GM12878 (cell line): ENCODE measurements around the gene HK1. TPM values are rescaled to one million over a fixed set of nuclear protein-coding genes. Genes with fewer than 3 reads are reported as not detected.

Source experiments
- ATAC-seq: fragments of 200-7000 bp; cut with Tn5 transposase; 3 replicates; pipeline ENCODE4 v1.9.1; 2020; ENCODE audit warnings: mild to moderate bottlenecking, moderate library complexity
- BruUV-seq: library from RNA; stranded (reverse); fragments of 400-500 nt; replicated peaks from 2 replicates; lab custom pipeline; 2021; lab: Mats Ljungman, UMichigan
- CTCF ChIA-PET: fragments of 300-600 bp; sonication (Branson Sonifier 250); formaldehyde crosslinking; extraction: SDS; loops from one replicate; lab custom pipeline; 2021; ENCODE audit warnings: inconsistent platforms; lab: Yijun Ruan, JAX
- POLR2A ChIA-PET: fragments of 350-600 bp; formaldehyde crosslinking; extraction: SDS; loops from one replicate; lab custom pipeline; 2021; ENCODE audit warnings: inconsistent platforms; lab: Charles Lee
- RAD21 ChIA-PET: fragments of 300-600 bp; sonication (Branson Sonifier 250); formaldehyde crosslinking; loops from one replicate; lab custom pipeline; 2023; ENCODE audit warnings: antibody characterized with exemption; ENCODE audit not compliant: unreplicated experiment; lab: Charles Lee
- SMC1A ChIA-PET: fragments of 300-600 bp; sonication (Branson Sonifier 250); formaldehyde crosslinking; loops from one replicate; lab custom pipeline; 2023; ENCODE audit not compliant: unreplicated experiment, uncharacterized antibody; lab: Charles Lee
- DNase-seq: peaks from one replicate; pipeline ENCODE4 v3.0.0-alpha.2; 2011; ENCODE audit warnings: low read depth, low spot score
- FAIRE-seq: peaks from 3 replicates; lab custom pipeline; 2011; peaks lifted over from hg19 to GRCh38; lab: Jason Lieb, UNC
- H2AFZ ChIP-seq: 2 replicates; pipeline ENCODE4 v1.6.0; 2011; ENCODE audit warnings: low read depth, low read length, control low read depth; ENCODE audit not compliant: control insufficient read depth
- H3K27ac ChIP-seq: 2 replicates; pipeline ENCODE4 v1.5.1; 2011; ENCODE audit warnings: control low read depth; ENCODE audit not compliant: control insufficient read depth, insufficient read depth
- H3K27me3 ChIP-seq, 2 experiments: replicated peaks in 1 of 2; 2 replicates each; pipeline versions ENCODE4 v1.6.0 to v1.6.1; 2011; ENCODE audit warnings: low read length in 1 of 2; ENCODE audit not compliant: control insufficient read depth in 2 of 2, insufficient read depth in 2 of 2
- H3K36me3 ChIP-seq, 2 experiments: 2 replicates each; pipeline ENCODE4 v1.5.1; 2011; ENCODE audit warnings: low read length in 1 of 2; ENCODE audit not compliant: control insufficient read depth in 2 of 2, insufficient read depth in 2 of 2
- H3K4me1 ChIP-seq: 2 replicates; pipeline ENCODE4 v1.6.1; 2011; ENCODE audit warnings: mild to moderate bottlenecking, low read length, moderate library complexity, mixed read lengths; ENCODE audit not compliant: control insufficient read depth, insufficient read depth
- H3K4me2 ChIP-seq: 2 replicates; pipeline ENCODE4 v1.6.0; 2011; ENCODE audit warnings: control low read depth; ENCODE audit not compliant: control insufficient read depth, insufficient read depth
- H3K4me3 ChIP-seq: fragments of 200-600 bp; sonication (generic); 2 replicates; pipeline ENCODE4 v1.5.1; 2016
- H3K79me2 ChIP-seq: 2 replicates; pipeline ENCODE4 v1.6.0; 2011; ENCODE audit warnings: low read length; ENCODE audit not compliant: control insufficient read depth, insufficient read depth
- H3K9ac ChIP-seq: 2 replicates; pipeline ENCODE4 v1.8.0; 2011; ENCODE audit warnings: low read length, control low read depth, mixed read lengths; ENCODE audit not compliant: control insufficient read depth, insufficient read depth
- H3K9me3 ChIP-seq: replicated peaks from 3 replicates; pipeline ENCODE4 v1.5.1; 2011; ENCODE audit warnings: mild to moderate bottlenecking, low read length; ENCODE audit not compliant: control insufficient read depth, insufficient read depth
- H4K20me1 ChIP-seq: 2 replicates; pipeline ENCODE4 v1.6.0; 2011; ENCODE audit not compliant: control insufficient read depth, insufficient read depth
- CHD4 ChIP-seq: fragments of 200-600 bp; sonication (generic); IDR thresholded peaks from 2 replicates; pipeline ENCODE4 v1.6.1; 2016; ENCODE audit warnings: mild to moderate bottlenecking
- EED ChIP-seq: sonication (generic); IDR thresholded peaks from 2 replicates; pipeline ENCODE4 v1.6.1; 2016; ENCODE audit warnings: antibody characterized with exemption, low read depth
- HDAC2 ChIP-seq: fragments of 200-600 bp; sonication (generic); IDR thresholded peaks from 2 replicates; pipeline ENCODE4 v1.6.1; 2017
- HDGF ChIP-seq: fragments of 450-650 bp; IDR thresholded peaks from 2 replicates; pipeline ENCODE4 v1.6.1; 2016; ENCODE audit warnings: antibody characterized with exemption
- MEF2B ChIP-seq: fragments of 450-650 bp; IDR thresholded peaks from 2 replicates; pipeline ENCODE4 v1.6.1; 2018; ENCODE audit warnings: mild to moderate bottlenecking, moderate library complexity; ENCODE audit not compliant: partially characterized antibody, poor library complexity, severe bottlenecking
- NFXL1 ChIP-seq: fragments of 450-650 bp; IDR thresholded peaks from 2 replicates; pipeline ENCODE4 v1.6.1; 2017; ENCODE audit warnings: antibody characterized with exemption, mild to moderate bottlenecking, borderline replicate concordance
- NR2C1 ChIP-seq: fragments of 450-650 bp; IDR thresholded peaks from 2 replicates; pipeline ENCODE4 v1.6.1; 2017; ENCODE audit warnings: antibody characterized with exemption, mild to moderate bottlenecking, moderate library complexity
- POLR2AphosphoS5 ChIP-seq: IDR thresholded peaks from 2 replicates; pipeline ENCODE4 v1.6.1; 2011; ENCODE audit warnings: mild to moderate bottlenecking, low read length, inconsistent platforms
- POU2F2 ChIP-seq: IDR thresholded peaks from 3 replicates; pipeline ENCODE4 v1.6.1; 2011; ENCODE audit warnings: low read depth, mild to moderate bottlenecking, low read length, borderline replicate concordance
- whole genome bisulfite sequencing: methylation state at CpG from one replicate; pipeline ENCODE4 v1.1.6; 2016; ENCODE audit warnings: low lambda C conversion rate; ENCODE audit not compliant: insufficient replicate concordance, insufficient coverage; ENCODE audit errors: missing lambda C conversion rate; 5-methylcytosine and 5-hydroxymethylcytosine counted together
- in situ Hi-C: fragments of 300-500 bp; cut with MboI; formaldehyde crosslinking; loops from 9 replicates; pipeline ENCODE4 v1.14.3; 2018; ENCODE audit warnings: mixed read lengths
- intact Hi-C: fragments of 100-400 bp; cut with micrococcal nuclease; formaldehyde crosslinking; loops from one replicate; pipeline ENCODE4 v1.14.2; 2022; ENCODE audit not compliant: unreplicated experiment
- polyA plus RNA-seq, 11 experiments: library from polyadenylated mRNA; depleted of rRNA in 4 of 11; unstranded in 6 of 11; stranded (reverse) in 5 of 11; fragments of >200 nt; fragmentation: Nextera tagmentation in 4 of 11; fragmentation: Illumina TruSeq in 1 of 11; extraction: Ambion mirVana in 4 of 11; extraction: Trizol in 1 of 11; gene quantifications; 1 replicate in 1 of 11; 2 replicates in 10 of 11; pipeline versions ENCODE4 v1.2.1 to v1.2.3, GENCODE V29; 2011 to 2016; ENCODE audit warnings: inconsistent platforms in 2 of 11, missing spikeins in 2 of 11, low read depth in 1 of 11
- total RNA-seq, 4 experiments: library from RNA; depleted of rRNA in 3 of 4; stranded (reverse); fragments of >200 nt in 3 of 4; fragmentation: Illumina TruSeq in 1 of 4; extraction: Trizol in 1 of 4; gene quantifications; 2 replicates each; pipeline versions ENCODE4 v1.2.1 to v1.2.3, GENCODE V29; 2013 to 2021
- TF ChIP-seq, protein P1 (sequence below): fragments of 450-650 bp; IDR thresholded peaks from 2 replicates; pipeline ENCODE4 v1.6.1; 2016; ENCODE audit warnings: mild to moderate bottlenecking, moderate library complexity, borderline replicate concordance
- TF ChIP-seq, protein P2 (sequence below): fragments of 450-650 bp; formaldehyde crosslinking; IDR thresholded peaks from 2 replicates; pipeline ENCODE4 v1.4.0; 2022; ENCODE audit warnings: mild to moderate bottlenecking, moderate library complexity

Gene HK1
- total and polyA plus RNA-seq, 10 of the 15 experiments (the other 5 are each of a cell fraction or from before 2014, with no cell fraction given): 3.4 to 77.3 (median 46.6) TPM

DNA sequence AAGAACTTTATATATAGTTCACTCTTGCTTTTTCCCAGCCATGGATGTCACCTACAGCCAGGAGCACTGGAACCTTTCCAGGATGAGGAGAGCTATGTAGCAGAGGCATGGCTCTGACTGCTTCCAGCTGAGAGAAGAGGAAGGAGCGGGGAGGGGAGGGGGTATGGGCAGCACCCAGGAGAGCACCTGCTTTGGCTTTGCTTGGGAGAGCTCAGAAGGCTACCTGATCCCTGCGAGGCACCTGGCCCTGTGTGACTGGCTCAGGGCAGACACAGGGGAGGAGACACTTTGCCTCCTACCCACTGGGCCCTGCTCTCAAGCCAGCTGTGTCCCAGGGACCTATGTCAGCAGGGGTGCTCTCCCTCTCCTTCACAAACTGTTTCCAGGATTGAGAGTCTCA lies 67.1 kb downstream of the HK1 start:
- no peak overlapping the region for H2AFZ ChIP-seq
- no peaks in the 10 kb centered on the region for H3K27me3 ChIP-seq
- BruUV-seq: no TSS peak
- H3K27ac ChIP-seq: no peak overlapping the region
- no peak overlapping the region for H3K9ac ChIP-seq
- intact Hi-C loops (no loop called here), in situ Hi-C loops (no loop called here)
- peaks cover 24% of the 10 kb centered on the region for H3K4me1 ChIP-seq
- TF ChIP-seq CHD4: no peak
- TF ChIP-seq, protein P1, sequence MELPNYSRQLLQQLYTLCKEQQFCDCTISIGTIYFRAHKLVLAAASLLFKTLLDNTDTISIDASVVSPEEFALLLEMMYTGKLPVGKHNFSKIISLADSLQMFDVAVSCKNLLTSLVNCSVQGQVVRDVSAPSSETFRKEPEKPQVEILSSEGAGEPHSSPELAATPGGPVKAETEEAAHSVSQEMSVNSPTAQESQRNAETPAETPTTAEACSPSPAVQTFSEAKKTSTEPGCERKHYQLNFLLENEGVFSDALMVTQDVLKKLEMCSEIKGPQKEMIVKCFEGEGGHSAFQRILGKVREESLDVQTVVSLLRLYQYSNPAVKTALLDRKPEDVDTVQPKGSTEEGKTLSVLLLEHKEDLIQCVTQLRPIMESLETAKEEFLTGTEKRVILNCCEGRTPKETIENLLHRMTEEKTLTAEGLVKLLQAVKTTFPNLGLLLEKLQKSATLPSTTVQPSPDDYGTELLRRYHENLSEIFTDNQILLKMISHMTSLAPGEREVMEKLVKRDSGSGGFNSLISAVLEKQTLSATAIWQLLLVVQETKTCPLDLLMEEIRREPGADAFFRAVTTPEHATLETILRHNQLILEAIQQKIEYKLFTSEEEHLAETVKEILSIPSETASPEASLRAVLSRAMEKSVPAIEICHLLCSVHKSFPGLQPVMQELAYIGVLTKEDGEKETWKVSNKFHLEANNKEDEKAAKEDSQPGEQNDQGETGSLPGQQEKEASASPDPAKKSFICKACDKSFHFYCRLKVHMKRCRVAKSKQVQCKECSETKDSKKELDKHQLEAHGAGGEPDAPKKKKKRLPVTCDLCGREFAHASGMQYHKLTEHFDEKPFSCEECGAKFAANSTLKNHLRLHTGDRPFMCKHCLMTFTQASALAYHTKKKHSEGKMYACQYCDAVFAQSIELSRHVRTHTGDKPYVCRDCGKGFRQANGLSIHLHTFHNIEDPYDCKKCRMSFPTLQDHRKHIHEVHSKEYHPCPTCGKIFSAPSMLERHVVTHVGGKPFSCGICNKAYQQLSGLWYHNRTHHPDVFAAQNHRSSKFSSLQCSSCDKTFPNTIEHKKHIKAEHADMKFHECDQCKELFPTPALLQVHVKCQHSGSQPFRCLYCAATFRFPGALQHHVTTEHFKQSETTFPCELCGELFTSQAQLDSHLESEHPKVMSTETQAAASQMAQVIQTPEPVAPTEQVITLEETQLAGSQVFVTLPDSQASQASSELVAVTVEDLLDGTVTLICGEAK: no peak
- no peak for TF ChIP-seq EED
- no peak for TF ChIP-seq NFXL1
- TF ChIP-seq NR2C1: no peak
- TF ChIP-seq HDGF: no peak
- TF ChIP-seq MEF2B: no peak
- TF ChIP-seq POLR2AphosphoS5: no peak
- no peak for TF ChIP-seq POU2F2
- TF ChIP-seq, protein P2, sequence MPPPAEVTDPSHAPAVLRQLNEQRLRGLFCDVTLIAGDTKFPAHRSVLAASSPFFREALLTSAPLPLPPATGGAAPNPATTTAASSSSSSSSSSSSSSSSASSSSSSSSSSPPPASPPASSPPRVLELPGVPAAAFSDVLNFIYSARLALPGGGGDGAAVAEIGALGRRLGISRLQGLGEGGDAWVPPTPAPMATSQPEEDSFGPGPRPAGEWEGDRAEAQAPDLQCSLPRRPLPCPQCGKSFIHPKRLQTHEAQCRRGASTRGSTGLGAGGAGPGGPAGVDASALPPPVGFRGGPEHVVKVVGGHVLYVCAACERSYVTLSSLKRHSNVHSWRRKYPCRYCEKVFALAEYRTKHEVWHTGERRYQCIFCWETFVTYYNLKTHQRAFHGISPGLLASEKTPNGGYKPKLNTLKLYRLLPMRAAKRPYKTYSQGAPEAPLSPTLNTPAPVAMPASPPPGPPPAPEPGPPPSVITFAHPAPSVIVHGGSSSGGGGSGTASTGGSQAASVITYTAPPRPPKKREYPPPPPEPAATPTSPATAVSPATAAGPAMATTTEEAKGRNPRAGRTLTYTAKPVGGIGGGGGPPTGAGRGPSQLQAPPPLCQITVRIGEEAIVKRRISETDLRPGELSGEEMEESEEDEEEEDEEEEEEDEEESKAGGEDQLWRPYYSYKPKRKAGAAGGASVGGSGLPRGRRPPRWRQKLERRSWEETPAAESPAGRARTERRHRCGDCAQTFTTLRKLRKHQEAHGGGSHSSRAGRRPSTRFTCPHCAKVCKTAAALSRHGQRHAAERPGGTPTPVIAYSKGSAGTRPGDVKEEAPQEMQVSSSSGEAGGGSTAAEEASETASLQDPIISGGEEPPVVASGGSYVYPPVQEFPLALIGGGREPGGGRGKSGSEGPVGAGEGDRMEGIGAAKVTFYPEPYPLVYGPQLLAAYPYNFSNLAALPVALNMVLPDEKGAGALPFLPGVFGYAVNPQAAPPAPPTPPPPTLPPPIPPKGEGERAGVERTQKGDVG (CRISPR knock-in tag): no peak
- TF ChIP-seq HDAC2: no peak
- H3K4me2 ChIP-seq: no peak overlapping the region
- H3K79me2 ChIP-seq: peaks cover 9% of the 10 kb centered on the region
- SMC1A ChIA-PET: interaction anchor here (1.1 to 2.1 kb wide), 3 partner anchors 17 to 106 kb away, joined by 3 to 7 read pairs (median 4); no protein-coding TSS in a partner anchor
- WGBS: 57% methylated on average over 2 of the region's 2 CpGs
- RAD21 ChIA-PET: interaction anchor here (0.7 to 1.5 kb wide), 3 partner anchors 18 to 27 kb away, joined by 3 to 4 read pairs (median 3); no protein-coding TSS in a partner anchor
- POLR2A ChIA-PET: interaction anchor here (2.2 kb wide), 1 partner anchor 26 kb away, joined by 6 read pairs; no protein-coding TSS in a partner anchor
- DNase-seq: no peak
- CTCF ChIA-PET: interaction anchor here (0.6 to 1.5 kb wide), 2 partner anchors 32 to 726 kb away, joined by 3 read pairs; no protein-coding TSS in a partner anchor
- ATAC-seq: no peak
- H3K4me3 ChIP-seq: no peak overlapping the region
- FAIRE-seq: no peak
- H3K9me3 ChIP-seq: no peaks in the 10 kb centered on the region
- peaks cover 9 to 24% of the 10 kb centered on the region in 2 experiments for H3K36me3 ChIP-seq
- no peaks in the 10 kb centered on the region; the same call in 1 of the 2 replicates for H4K20me1 ChIP-seq
